Tibial artery (tissue), 4 donors: ENCODE results near the gene IRF2BP2.
A peak's percentile ranks its signal among the peaks of the same experiment; 100 is the strongest.

Experiments used
- DNase-seq, 2 donors: peaks; one replicate each; pipeline ENCODE4 v3.0.0-alpha.2; 2019
- H3K27ac ChIP-seq, 2 donors: fragments of 200-600 bp; sonication (generic) in 1 of 2; 1 replicate in 1 of 2; 2 replicates in 1 of 2; pipeline ENCODE4 v1.5.1; 2018 to 2019; ENCODE audit warnings: mild to moderate bottlenecking in 1 of 2
- H3K27me3 ChIP-seq, 2 donors: fragments of 200-600 bp; sonication (generic) in 1 of 2; one replicate each; pipeline versions ENCODE4 v1.5.1 to v1.6.0; 2016 to 2019
- H3K36me3 ChIP-seq, 3 donors: fragments of 200-600 bp; sonication (generic) in 2 of 3; one replicate each; pipeline ENCODE4 v1.5.1; 2016 to 2019; ENCODE audit warnings: mild to moderate bottlenecking in 2 of 3
- H3K4me1 ChIP-seq, 4 donors: fragments of 200-600 bp; sonication (generic) in 2 of 4; 1 replicate in 3 of 4; 2 replicates in 1 of 4; pipeline ENCODE4 v1.5.1; 2016 to 2019
- H3K4me3 ChIP-seq, 2 donors: fragments of 200-600 bp; sonication (generic) in 1 of 2; 1 replicate in 1 of 2; 2 replicates in 1 of 2; pipeline ENCODE4 v1.5.1; 2018 to 2019; ENCODE audit warnings: mild to moderate bottlenecking in 2 of 2
- H3K9me3 ChIP-seq, 3 donors: fragments of 200-600 bp; sonication (generic) in 1 of 3; one replicate each; pipeline ENCODE4 v1.5.1; 2016 to 2019
- CTCF ChIP-seq, 2 experiments: fragments of 200-600 bp in 1 of 2; fragments of 450-650 bp in 1 of 2; IDR thresholded peaks; one replicate each; pipeline ENCODE4 v1.5.1; 2017 to 2019; ENCODE audit warnings: antibody characterized with exemption in 2 of 2, mild to moderate bottlenecking in 1 of 2, moderate library complexity in 1 of 2
- intact Hi-C: fragments of 100-400 bp; cut with DNase I; formaldehyde crosslinking; loops from one replicate; pipeline ENCODE4 v1.15.0; 2023; ENCODE audit warnings: low total_unique reads

Gene IRF2BP2

GRCh38 chr1:234607109-234608024, 2.6 kb downstream of the IRF2BP2 start:
- intact Hi-C loops: no loop called here
- H3K27ac ChIP-seq: peak overlapping the region; percentile 95 to 98
- H3K4me1 ChIP-seq: peaks cover 0 to 41% (median 24%) of the 10 kb centered on the region in 4 donors
- peak overlapping the region; percentile 75 to 94 for H3K4me3 ChIP-seq
- DNase-seq: no peak
- TF ChIP-seq CTCF (IDR thresholded peaks at IDR 0.05): peak in 1 of 2 experiments; percentile 12
- H3K9me3 ChIP-seq: no peaks in the 10 kb centered on the region
- peaks cover 22 to 31% (median 28%) of the 10 kb centered on the region in 3 donors for H3K36me3 ChIP-seq
- no peaks in the 10 kb centered on the region for H3K27me3 ChIP-seq

GRCh38 chr1:234606784-234607108, 3.2 kb downstream of the IRF2BP2 start:
- H3K36me3 ChIP-seq: peaks cover 22 to 31% (median 28%) of the 10 kb centered on the region in 3 donors
- H3K27ac ChIP-seq: peak overlapping the region; percentile 95 to 98
- peaks cover 0 to 41% (median 24%) of the 10 kb centered on the region in 4 donors for H3K4me1 ChIP-seq
- no peaks in the 10 kb centered on the region for H3K9me3 ChIP-seq
- H3K4me3 ChIP-seq: peak overlapping the region; percentile 75 to 94
- DNase-seq: no peak
- no peaks in the 10 kb centered on the region for H3K27me3 ChIP-seq
- no peak for TF ChIP-seq CTCF (IDR thresholded peaks at IDR 0.05)
- intact Hi-C loops: no loop called here

GRCh38 chr1:234605983-234606783, 3.8 kb downstream of the IRF2BP2 start:
- Histone ChIP-seq H3K36me3 (peaks cover 22 to 31% (median 28%) of the 10 kb centered on the region in 3 donors), H3K4me1 (peaks cover 0 to 41% (median 25%) of the 10 kb centered on the region in 4 donors), H3K27ac (peak overlapping the region; percentile 95 to 98), H3K4me3 (peak overlapping the region; percentile 75 to 94), H3K27me3 (no peaks in the 10 kb centered on the region), H3K9me3 (no peaks in the 10 kb centered on the region)
- intact Hi-C loops: no loop called here
- TF ChIP-seq CTCF (IDR thresholded peaks at IDR 0.05): no peak
- no peak for DNase-seq

- Histone ChIP-seq H3K36me3 (peaks cover 22 to 31% (median 28%) of the 10 kb centered on the region in 3 donors), H3K4me3 (peak overlapping the region; percentile 75 to 94), H3K27ac (peak overlapping the region; percentile 95 to 98), H3K27me3 (no peaks in the 10 kb centered on the region), H3K9me3 (no peaks in the 10 kb centered on the region), H3K4me1 (peaks cover 0 to 46% (median 31%) of the 10 kb centered on the region in 4 donors)
- intact Hi-C loops: no loop called here
- TF ChIP-seq CTCF (IDR thresholded peaks at IDR 0.05): no peak
- DNase-seq: no peak
Observed at GRCh38 chr1:234605399-234605982, 4.5 kb downstream of the IRF2BP2 start.
